Stomach smooth muscle (tissue), 2 donors: Measurements from ENCODE around the gene ETS2.
"Not testable (repeated sequence)": the region's sequence is repeated elsewhere in the genome, so short reads cannot be mapped to it uniquely, and the experiment has no call there.

ENCODE experiments used
- H3K27ac ChIP-seq: one replicate; pipeline ENCODE4 v1.7.0; 2013; ENCODE audit warnings: mild to moderate bottlenecking, low read length, inconsistent platforms
- H3K27me3 ChIP-seq, 2 donors: one replicate each; pipeline ENCODE4 v1.7.0; 2013; ENCODE audit warnings: low read length in 2 of 2; ENCODE audit not compliant: insufficient read depth in 2 of 2, control insufficient read depth in 1 of 2
- H3K36me3 ChIP-seq, 2 donors: one replicate each; pipeline ENCODE4 v1.7.0; 2013; ENCODE audit warnings: low read length in 2 of 2; ENCODE audit not compliant: control insufficient read depth in 2 of 2, insufficient read depth in 2 of 2
- H3K4me1 ChIP-seq: one replicate; pipeline ENCODE4 v1.7.0; 2013; ENCODE audit warnings: low read length; ENCODE audit not compliant: control insufficient read depth, insufficient read depth
- H3K4me3 ChIP-seq, 2 donors: one replicate each; pipeline ENCODE4 v1.7.0; 2013; ENCODE audit warnings: low read length in 2 of 2
- H3K9ac ChIP-seq, 2 donors: one replicate each; pipeline ENCODE4 v1.7.0; 2013; ENCODE audit warnings: low read length in 2 of 2, mild to moderate bottlenecking in 1 of 2
- H3K9me3 ChIP-seq, 2 donors: one replicate each; pipeline ENCODE4 v1.7.0; 2013; ENCODE audit warnings: low read length in 2 of 2; ENCODE audit not compliant: control insufficient read depth in 2 of 2
- donor health status: healthy.
- donor health status: Pancreatic carcinoma.

Gene ETS2

GRCh38 chr21:38819719-38820159 is 14.0 kb downstream of the ETS2 start:
- Histone ChIP-seq H3K27me3 (no peaks in the 10 kb centered on the region), H3K4me1 (peaks cover 57% of the 10 kb centered on the region), H3K4me3 (no peak overlapping the region), H3K9me3 (no peaks in the 10 kb centered on the region), H3K9ac (no peak overlapping the region), H3K27ac (peak overlapping the region; percentile 64), H3K36me3 (peaks cover 74 to 76% of the 10 kb centered on the region in 2 donors)

GRCh38 chr21:38820471-38821239 is 14.9 kb downstream of the ETS2 start:
- Histone ChIP-seq H3K27ac (peak overlapping the region; percentile 80), H3K9me3 (no peaks in the 10 kb centered on the region), H3K4me3 (no peak overlapping the region), H3K9ac (no peak overlapping the region), H3K27me3 (no peaks in the 10 kb centered on the region), H3K36me3 (peaks cover 67 to 70% of the 10 kb centered on the region in 2 donors), H3K4me1 (peaks cover 58% of the 10 kb centered on the region)

GRCh38 chr21:38821248-38821647 is 15.5 kb downstream of the ETS2 start:
- Histone ChIP-seq H3K27me3 (no peaks in the 10 kb centered on the region), H3K27ac (peak overlapping the region; percentile 80), H3K36me3 (peaks cover 65 to 68% of the 10 kb centered on the region in 2 donors), H3K4me3 (no peak overlapping the region), H3K9ac (no peak overlapping the region), H3K9me3 (peaks cover 0 to under 1% of the 10 kb centered on the region in 2 donors), H3K4me1 (peaks cover 58% of the 10 kb centered on the region)

- H3K27ac ChIP-seq = peak overlapping the region; percentile 80
- H3K4me1 ChIP-seq = peaks cover 58% of the 10 kb centered on the region
- H3K9me3 ChIP-seq = peaks cover 0 to 9% of the 10 kb centered on the region in 2 donors
- H3K4me3 ChIP-seq = no peak overlapping the region
- H3K9ac ChIP-seq = no peak overlapping the region
- peaks cover 56 to 59% of the 10 kb centered on the region in 2 donors for H3K36me3 ChIP-seq
- no peaks in the 10 kb centered on the region for H3K27me3 ChIP-seq
Measured at GRCh38 chr21:38821959-38822682, 16.4 kb downstream of the ETS2 start.

- H3K9ac ChIP-seq = peak overlapping the region; percentile 23 to 29
Measured at GRCh38 chr21:38822778-38823238, 17.1 kb downstream of the ETS2 start.

GRCh38 chr21:38823737-38824123 is 18.0 kb downstream of the ETS2 start:
- H3K36me3 ChIP-seq = peaks cover 41 to 43% of the 10 kb centered on the region in 2 donors
- peak overlapping the region; percentile 82 for H3K27ac ChIP-seq
- H3K9me3 ChIP-seq = peaks cover 0 to 9% of the 10 kb centered on the region in 2 donors
- H3K4me3 ChIP-seq = no peak overlapping the region
- peaks cover 46% of the 10 kb centered on the region for H3K4me1 ChIP-seq
- peak overlapping the region; percentile 52 to 55 for H3K9ac ChIP-seq
- H3K27me3 ChIP-seq = no peaks in the 10 kb centered on the region

More at GRCh38 chr21:38822778-38823238, 17.1 kb downstream of the ETS2 start:
- Histone ChIP-seq H3K36me3 (peaks cover 50 to 52% of the 10 kb centered on the region in 2 donors), H3K9me3 (peaks cover 0 to 9% of the 10 kb centered on the region in 2 donors), H3K27me3 (no peaks in the 10 kb centered on the region), H3K4me3 (peak overlapping the region in 1 of 2 donors; percentile 47), H3K27ac (peak overlapping the region; percentile 80), H3K4me1 (peaks cover 52% of the 10 kb centered on the region)

- Histone ChIP-seq H3K4me1 (peaks cover 46% of the 10 kb centered on the region), H3K27ac (peak overlapping the region; percentile 82), H3K9me3 (peaks cover 0 to 9% of the 10 kb centered on the region in 2 donors), H3K27me3 (no peaks in the 10 kb centered on the region), H3K36me3 (peaks cover 36 to 38% of the 10 kb centered on the region in 2 donors), H3K9ac (peak overlapping the region; percentile 52 to 55), H3K4me3 (peak overlapping the region; percentile 7 to 47)
Measured at GRCh38 chr21:38824124-38824822, 18.5 kb downstream of the ETS2 start.

GRCh38 chr21:38825269-38825668 is 19.5 kb downstream of the ETS2 start:
- peaks cover 0 to 9% of the 10 kb centered on the region in 2 donors for H3K9me3 ChIP-seq
- peaks cover 36% of the 10 kb centered on the region for H3K4me1 ChIP-seq
- no peaks in the 10 kb centered on the region for H3K27me3 ChIP-seq
- peak overlapping the region; percentile 82 for H3K27ac ChIP-seq
- no peak overlapping the region for H3K9ac ChIP-seq
- peaks cover 27 to 28% of the 10 kb centered on the region in 2 donors for H3K36me3 ChIP-seq
- no peak overlapping the region for H3K4me3 ChIP-seq

GRCh38 chr21:38825921-38826320 is 20.2 kb downstream of the ETS2 start:
- Histone ChIP-seq H3K27ac (no peak overlapping the region), H3K4me1 (peaks cover 30% of the 10 kb centered on the region), H3K27me3 (no peaks in the 10 kb centered on the region), H3K36me3 (peaks cover 21% of the 10 kb centered on the region in 2 donors), H3K4me3 (no peak overlapping the region), H3K9ac (no peak overlapping the region), H3K9me3 (peaks cover 0 to 9% of the 10 kb centered on the region in 2 donors)

GRCh38 chr21:38828111-38828510 is 22.4 kb downstream of the ETS2 start:
- H3K9ac ChIP-seq, H3K27me3 ChIP-seq, H3K9me3 ChIP-seq, H3K4me3 ChIP-seq, H3K36me3 ChIP-seq, H3K27ac ChIP-seq: not testable (repeated sequence)
- peaks cover 14% of the 10 kb centered on the region for H3K4me1 ChIP-seq
